Kidney (tissue), 14 donors: Measurements from ENCODE around the gene NCOA1. TPM values are rescaled to one million over a fixed set of nuclear protein-coding genes. Genes with fewer than 3 reads are reported as not detected.
"Not testable (repeated sequence)": the region's sequence is repeated elsewhere in the genome, so short reads cannot be mapped to it uniquely, and the experiment has no call there.

Experiments
- DNase-seq, 5 donors: peaks; one replicate each; pipeline ENCODE4 v3.0.0-alpha.2; 2013 to 2020
- FAIRE-seq: peaks from 2 replicates; lab custom pipeline; 2012; peaks lifted over from hg19 to GRCh38; lab: Jason Lieb, UNC
- H3K27ac ChIP-seq, 2 donors: one replicate each; pipeline ENCODE4 v1.7.0; 2013; ENCODE audit warnings: low read depth in 2 of 2, low read length in 2 of 2, inconsistent platforms in 1 of 2
- H3K27me3 ChIP-seq: one replicate; pipeline ENCODE4 v1.7.1; 2013; ENCODE audit warnings: low read length, inconsistent platforms; ENCODE audit not compliant: control insufficient read depth, insufficient read depth
- H3K36me3 ChIP-seq, 3 donors: one replicate each; pipeline versions ENCODE4 v1.7.0 to v1.7.1; 2013; ENCODE audit warnings: low read length in 3 of 3, control low read depth in 1 of 3, inconsistent platforms in 1 of 3; ENCODE audit not compliant: insufficient read depth in 3 of 3, control insufficient read depth in 2 of 3
- H3K4me1 ChIP-seq, 3 donors: one replicate each; pipeline versions ENCODE4 v1.7.0 to v1.7.1; 2013; ENCODE audit warnings: low read length in 3 of 3, inconsistent platforms in 1 of 3, low read depth in 1 of 3; ENCODE audit not compliant: control insufficient read depth in 2 of 3, insufficient read depth in 2 of 3
- H3K4me3 ChIP-seq, 3 donors: one replicate each; pipeline versions ENCODE4 v1.7.0 to v1.8.1; 2013; ENCODE audit warnings: low read length in 3 of 3, control low read depth in 1 of 3, inconsistent platforms in 1 of 3
- H3K9ac ChIP-seq, 3 donors: one replicate each; pipeline versions ENCODE4 v1.7.0 to v1.7.1; 2013; ENCODE audit warnings: low read length in 3 of 3, control low read depth in 1 of 3, inconsistent platforms in 1 of 3
- H3K9me3 ChIP-seq, 3 donors: one replicate each; pipeline versions ENCODE4 v1.7.0 to v1.7.1; 2013; ENCODE audit warnings: low read length in 3 of 3, control low read depth in 1 of 3, inconsistent platforms in 1 of 3; ENCODE audit not compliant: control insufficient read depth in 2 of 3, insufficient read depth in 1 of 3
- CTCF ChIP-seq: IDR thresholded peaks from 3 replicates; pipeline ENCODE4 v1.5.1; 2012; ENCODE audit warnings: mild to moderate bottlenecking, moderate library complexity, borderline replicate concordance; ENCODE audit not compliant: insufficient read depth; ENCODE audit errors: extremely low read depth
- intact Hi-C: fragments of 100-400 bp; cut with DNase I; formaldehyde crosslinking; loops from one replicate; pipeline ENCODE4 v1.11.1; 2022
- polyA plus RNA-seq: library from polyadenylated mRNA; stranded (reverse); fragments of 350-450 nt; fragmentation: Illumina TruSeq; extraction: RNeasy Lipid Tissue Mini Kit (QIAGEN cat#74804); gene quantifications from one replicate; pipeline ENCODE4 v1.2.3, GENCODE V29; 2014; ENCODE audit warnings: low read depth, low replicate concordance; ENCODE audit not compliant: insufficient read depth
- total RNA-seq: library from RNA; stranded (reverse); fragmentation: NEBNext Ultra II Directional; extraction: Animal tissue kit (Norgen Biotek cat#: 25700); gene quantifications from one replicate; pipeline ENCODE4 v1.2.1, GENCODE V29; 2021
- donor health status: control.
- donor health status: control.
- donor health status: control.
- donor health status: control.
- donor health status: control.
- donor health status: DM: yes; HTN: yes; CAD: no.
- donor health status: Normal renal cell carcinoma (clear cell type).

NCOA1 gene
- total and polyA plus RNA-seq, 2 donors from 2014 or later = 11.6 to 41.5 TPM

GRCh38 chr2:24527536-24527935 is 36.5 kb downstream of the NCOA1 start:
- Histone ChIP-seq H3K36me3 (no peaks in the 10 kb centered on the region), H3K27me3 (no peaks in the 10 kb centered on the region), H3K9me3 (no peaks in the 10 kb centered on the region), H3K27ac (no peak overlapping the region), H3K4me3 (no peak overlapping the region), H3K4me1 (no peaks in the 10 kb centered on the region), H3K9ac (no peak overlapping the region)
- TF ChIP-seq CTCF = no peak
- DNase-seq = no peak
- intact Hi-C loops = no loop called here
- no peak for FAIRE-seq

- no peak overlapping the region for H3K4me3 ChIP-seq
- H3K9ac ChIP-seq = no peak overlapping the region
- H3K36me3 ChIP-seq = no peaks in the 10 kb centered on the region
- no peaks in the 10 kb centered on the region for H3K27me3 ChIP-seq
- no peak for TF ChIP-seq CTCF
- DNase-seq (no peak), FAIRE-seq (no peak)
- no peaks in the 10 kb centered on the region for H3K9me3 ChIP-seq
- H3K4me1 ChIP-seq = no peaks in the 10 kb centered on the region
- intact Hi-C loops = no loop called here
- H3K27ac ChIP-seq = no peak overlapping the region
Measured at GRCh38 chr2:24530796-24531195, 39.7 kb downstream of the NCOA1 start.

- H3K36me3 ChIP-seq = not testable (repeated sequence)
Measured at GRCh38 chr2:24531610-24532009, 40.6 kb downstream of the NCOA1 start.

GRCh38 chr2:24532057-24532456 is 41.0 kb downstream of the NCOA1 start:
- DNase-seq, H3K36me3 ChIP-seq, FAIRE-seq, H3K4me3 ChIP-seq, H3K27me3 ChIP-seq, H3K9ac ChIP-seq, H3K27ac ChIP-seq, H3K4me1 ChIP-seq, H3K9me3 ChIP-seq, intact Hi-C loops: not testable (repeated sequence)

More at GRCh38 chr2:24531610-24532009, 40.6 kb downstream of the NCOA1 start:
- intact Hi-C loops, H3K4me3 ChIP-seq, FAIRE-seq, H3K27ac ChIP-seq, H3K9me3 ChIP-seq, H3K9ac ChIP-seq, DNase-seq, H3K4me1 ChIP-seq, H3K27me3 ChIP-seq: not testable (repeated sequence)

- intact Hi-C loops, DNase-seq: not testable (repeated sequence)
Measured at GRCh38 chr2:24533574-24533973, 42.5 kb downstream of the NCOA1 start.

More at GRCh38 chr2:24533574-24533973, 42.5 kb downstream of the NCOA1 start:
- not testable (repeated sequence) for FAIRE-seq, H3K27me3 ChIP-seq, H3K4me1 ChIP-seq, H3K27ac ChIP-seq, H3K36me3 ChIP-seq, H3K9ac ChIP-seq, H3K9me3 ChIP-seq, H3K4me3 ChIP-seq
